SK-N-SH (cell line): Measurements from ENCODE around the gene DCAF8.

Experiments used
- EP300 ChIP-seq, 2 experiments: IDR thresholded peaks; 2 replicates each; pipeline versions ENCODE4 v1.4.0 to v1.6.1; 2012; ENCODE audit warnings: borderline replicate concordance in 1 of 2, low read depth in 1 of 2, low read length in 1 of 2
- EZH2phosphoT487 ChIP-seq: fragments of 200-600 bp; sonication (generic); IDR thresholded peaks from 2 replicates; pipeline ENCODE4 v1.6.1; 2017; ENCODE audit warnings: low read depth, mixed run types, mild to moderate bottlenecking, antibody characterized with exemption, moderate library complexity, borderline replicate concordance
- RAD21 ChIP-seq: IDR thresholded peaks from 2 replicates; pipeline ENCODE4 v1.6.1; 2012; ENCODE audit warnings: mild to moderate bottlenecking, low read length
- SIN3A ChIP-seq: IDR thresholded peaks from 2 replicates; pipeline ENCODE4 v1.6.1; 2012; ENCODE audit warnings: low read depth, mild to moderate bottlenecking, low read length, moderate library complexity, borderline replicate concordance
- TCF12 ChIP-seq: IDR thresholded peaks from 2 replicates; pipeline ENCODE4 v1.4.0; 2012
- TEAD4 ChIP-seq: IDR thresholded peaks from 2 replicates; pipeline ENCODE4 v1.4.0; 2012; ENCODE audit warnings: mild to moderate bottlenecking, borderline replicate concordance; ENCODE audit not compliant: insufficient read depth
- YY1 ChIP-seq: IDR thresholded peaks from 2 replicates; pipeline ENCODE4 v1.4.0; 2012; ENCODE audit warnings: low read depth, mild to moderate bottlenecking
- TF ChIP-seq, protein P1 (sequence below): fragments of 200-600 bp; sonication (generic); IDR thresholded peaks from 2 replicates; pipeline ENCODE4 v1.6.1; 2017; ENCODE audit warnings: antibody characterized with exemption, mild to moderate bottlenecking, moderate library complexity
- TF ChIP-seq, protein P2 (sequence below): IDR thresholded peaks from 2 replicates; pipeline ENCODE4 v1.6.1; 2012; ENCODE audit warnings: mild to moderate bottlenecking, low read depth, low read length, moderate library complexity
- TF ChIP-seq, protein P3 (sequence below): IDR thresholded peaks from 2 replicates; pipeline ENCODE4 v1.4.0; 2012; ENCODE audit warnings: low read depth
- TF ChIP-seq, protein P4 (sequence below): IDR thresholded peaks from 2 replicates; pipeline ENCODE4; 2012

DNA sequence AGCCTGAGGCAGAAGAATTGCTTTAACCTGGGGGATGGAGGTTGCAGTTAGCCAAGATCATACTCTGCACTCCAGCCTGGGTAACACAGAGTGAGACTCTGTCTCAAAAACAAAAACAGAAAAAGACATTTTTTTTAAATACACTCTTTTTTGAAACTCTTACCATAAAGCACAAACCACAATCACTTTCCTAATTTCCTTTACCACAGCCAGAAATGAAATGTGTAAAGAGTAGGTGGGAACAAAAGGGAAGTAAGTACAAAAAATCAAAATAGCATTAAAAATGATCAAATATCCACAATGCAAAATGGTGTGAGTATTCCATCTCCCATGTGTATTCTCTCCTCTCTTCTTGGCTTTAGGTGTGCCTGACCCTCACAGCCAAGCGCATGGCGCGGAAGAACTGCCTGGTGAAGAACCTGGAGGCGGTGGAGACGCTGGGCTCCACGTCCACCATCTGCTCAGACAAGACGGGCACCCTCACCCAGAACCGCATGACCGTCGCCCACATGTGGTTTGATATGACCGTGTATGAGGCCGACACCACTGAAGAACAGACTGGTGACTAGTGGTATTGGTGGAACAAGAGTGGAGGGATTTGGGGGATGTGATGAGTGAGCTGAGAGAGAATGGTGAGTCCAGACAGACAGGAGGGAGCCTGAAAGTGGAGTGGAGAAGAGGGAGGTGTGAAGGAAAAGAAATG lies 96.0 kb downstream of the DCAF8 start:
- TF ChIP-seq, protein P1, sequence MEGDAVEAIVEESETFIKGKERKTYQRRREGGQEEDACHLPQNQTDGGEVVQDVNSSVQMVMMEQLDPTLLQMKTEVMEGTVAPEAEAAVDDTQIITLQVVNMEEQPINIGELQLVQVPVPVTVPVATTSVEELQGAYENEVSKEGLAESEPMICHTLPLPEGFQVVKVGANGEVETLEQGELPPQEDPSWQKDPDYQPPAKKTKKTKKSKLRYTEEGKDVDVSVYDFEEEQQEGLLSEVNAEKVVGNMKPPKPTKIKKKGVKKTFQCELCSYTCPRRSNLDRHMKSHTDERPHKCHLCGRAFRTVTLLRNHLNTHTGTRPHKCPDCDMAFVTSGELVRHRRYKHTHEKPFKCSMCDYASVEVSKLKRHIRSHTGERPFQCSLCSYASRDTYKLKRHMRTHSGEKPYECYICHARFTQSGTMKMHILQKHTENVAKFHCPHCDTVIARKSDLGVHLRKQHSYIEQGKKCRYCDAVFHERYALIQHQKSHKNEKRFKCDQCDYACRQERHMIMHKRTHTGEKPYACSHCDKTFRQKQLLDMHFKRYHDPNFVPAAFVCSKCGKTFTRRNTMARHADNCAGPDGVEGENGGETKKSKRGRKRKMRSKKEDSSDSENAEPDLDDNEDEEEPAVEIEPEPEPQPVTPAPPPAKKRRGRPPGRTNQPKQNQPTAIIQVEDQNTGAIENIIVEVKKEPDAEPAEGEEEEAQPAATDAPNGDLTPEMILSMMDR, result no peak
- TF ChIP-seq TCF12 (no peak), EZH2phosphoT487 (no peak), EP300 (IDR thresholded peaks at IDR 0.05; ENCODE audit: borderline replicate concordance in 1 of 2, low read depth in 1 of 2, low read length in 1 of 2) (no peak), RAD21 (no peak), TEAD4 (no peak), YY1 (no peak), SIN3A (no peak)
- TF ChIP-seq, protein P2, sequence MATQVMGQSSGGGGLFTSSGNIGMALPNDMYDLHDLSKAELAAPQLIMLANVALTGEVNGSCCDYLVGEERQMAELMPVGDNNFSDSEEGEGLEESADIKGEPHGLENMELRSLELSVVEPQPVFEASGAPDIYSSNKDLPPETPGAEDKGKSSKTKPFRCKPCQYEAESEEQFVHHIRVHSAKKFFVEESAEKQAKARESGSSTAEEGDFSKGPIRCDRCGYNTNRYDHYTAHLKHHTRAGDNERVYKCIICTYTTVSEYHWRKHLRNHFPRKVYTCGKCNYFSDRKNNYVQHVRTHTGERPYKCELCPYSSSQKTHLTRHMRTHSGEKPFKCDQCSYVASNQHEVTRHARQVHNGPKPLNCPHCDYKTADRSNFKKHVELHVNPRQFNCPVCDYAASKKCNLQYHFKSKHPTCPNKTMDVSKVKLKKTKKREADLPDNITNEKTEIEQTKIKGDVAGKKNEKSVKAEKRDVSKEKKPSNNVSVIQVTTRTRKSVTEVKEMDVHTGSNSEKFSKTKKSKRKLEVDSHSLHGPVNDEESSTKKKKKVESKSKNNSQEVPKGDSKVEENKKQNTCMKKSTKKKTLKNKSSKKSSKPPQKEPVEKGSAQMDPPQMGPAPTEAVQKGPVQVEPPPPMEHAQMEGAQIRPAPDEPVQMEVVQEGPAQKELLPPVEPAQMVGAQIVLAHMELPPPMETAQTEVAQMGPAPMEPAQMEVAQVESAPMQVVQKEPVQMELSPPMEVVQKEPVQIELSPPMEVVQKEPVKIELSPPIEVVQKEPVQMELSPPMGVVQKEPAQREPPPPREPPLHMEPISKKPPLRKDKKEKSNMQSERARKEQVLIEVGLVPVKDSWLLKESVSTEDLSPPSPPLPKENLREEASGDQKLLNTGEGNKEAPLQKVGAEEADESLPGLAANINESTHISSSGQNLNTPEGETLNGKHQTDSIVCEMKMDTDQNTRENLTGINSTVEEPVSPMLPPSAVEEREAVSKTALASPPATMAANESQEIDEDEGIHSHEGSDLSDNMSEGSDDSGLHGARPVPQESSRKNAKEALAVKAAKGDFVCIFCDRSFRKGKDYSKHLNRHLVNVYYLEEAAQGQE, result no peak
- TF ChIP-seq, protein P3, sequence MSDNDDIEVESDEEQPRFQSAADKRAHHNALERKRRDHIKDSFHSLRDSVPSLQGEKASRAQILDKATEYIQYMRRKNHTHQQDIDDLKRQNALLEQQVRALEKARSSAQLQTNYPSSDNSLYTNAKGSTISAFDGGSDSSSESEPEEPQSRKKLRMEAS, result no peak
- TF ChIP-seq, protein P4, sequence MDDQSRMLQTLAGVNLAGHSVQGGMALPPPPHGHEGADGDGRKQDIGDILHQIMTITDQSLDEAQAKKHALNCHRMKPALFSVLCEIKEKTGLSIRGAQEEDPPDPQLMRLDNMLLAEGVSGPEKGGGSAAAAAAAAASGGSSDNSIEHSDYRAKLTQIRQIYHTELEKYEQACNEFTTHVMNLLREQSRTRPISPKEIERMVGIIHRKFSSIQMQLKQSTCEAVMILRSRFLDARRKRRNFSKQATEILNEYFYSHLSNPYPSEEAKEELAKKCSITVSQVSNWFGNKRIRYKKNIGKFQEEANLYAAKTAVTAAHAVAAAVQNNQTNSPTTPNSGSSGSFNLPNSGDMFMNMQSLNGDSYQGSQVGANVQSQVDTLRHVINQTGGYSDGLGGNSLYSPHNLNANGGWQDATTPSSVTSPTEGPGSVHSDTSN, result no peak
